ENCODE results near the gene TCF12.

Gene TCF12

GRCh38 chr15:57111002-57111401 lies 192.6 kb downstream of the TCF12 start:
- no peak overlapping the region for H3K4me3 ChIP-seq (ENCODE audit: low read depth in 1 of 2, low read length in 2 of 2)
- H3K27ac ChIP-seq (ENCODE audit: low read depth, low read length), result no peak overlapping the region
- no peak overlapping the region for H3K9ac ChIP-seq (ENCODE audit: low read depth in 1 of 2, low read length in 2 of 2)
- H3K9me3 ChIP-seq (ENCODE audit: control insufficient read depth in 1 of 2, low read length in 2 of 2), result no peaks in the 10 kb centered on the region
- H3K36me3 ChIP-seq (ENCODE audit: control insufficient read depth in 1 of 2, insufficient read depth in 2 of 2, low read length in 2 of 2), result no peaks in the 10 kb centered on the region
- H3K27me3 ChIP-seq (ENCODE audit: control insufficient read depth in 1 of 2, insufficient read depth in 2 of 2, low read length in 2 of 2), result no peaks in the 10 kb centered on the region
- H3K4me1 ChIP-seq (ENCODE audit: control insufficient read depth in 1 of 2, insufficient read depth in 2 of 2, low read length in 2 of 2), result peaks cover 16 to 25% of the 10 kb centered on the region in 2 donors

- H3K27ac ChIP-seq (ENCODE audit: low read depth, low read length), result no peak overlapping the region
- no peaks in the 10 kb centered on the region for H3K36me3 ChIP-seq (ENCODE audit: control insufficient read depth in 1 of 2, insufficient read depth in 2 of 2, low read length in 2 of 2)
Measured at GRCh38 chr15:57112178-57112577, 193.7 kb downstream of the TCF12 start.

GRCh38 chr15:57114070-57114469 lies 195.6 kb downstream of the TCF12 start:
- no peaks in the 10 kb centered on the region for H3K27me3 ChIP-seq (ENCODE audit: control insufficient read depth in 1 of 2, insufficient read depth in 2 of 2, low read length in 2 of 2)
- H3K4me1 ChIP-seq (ENCODE audit: control insufficient read depth in 1 of 2, insufficient read depth in 2 of 2, low read length in 2 of 2), result peaks cover 20 to 38% of the 10 kb centered on the region in 2 donors

More at GRCh38 chr15:57112178-57112577, 193.7 kb downstream of the TCF12 start:
- no peak overlapping the region for H3K9ac ChIP-seq (ENCODE audit: low read depth in 1 of 2, low read length in 2 of 2)
- H3K9me3 ChIP-seq (ENCODE audit: control insufficient read depth in 1 of 2, low read length in 2 of 2), result no peaks in the 10 kb centered on the region
- no peaks in the 10 kb centered on the region for H3K27me3 ChIP-seq (ENCODE audit: control insufficient read depth in 1 of 2, insufficient read depth in 2 of 2, low read length in 2 of 2)
- peaks cover 20 to 29% of the 10 kb centered on the region in 2 donors for H3K4me1 ChIP-seq (ENCODE audit: control insufficient read depth in 1 of 2, insufficient read depth in 2 of 2, low read length in 2 of 2)
- H3K4me3 ChIP-seq (ENCODE audit: low read depth in 1 of 2, low read length in 2 of 2), result no peak overlapping the region

DNA sequence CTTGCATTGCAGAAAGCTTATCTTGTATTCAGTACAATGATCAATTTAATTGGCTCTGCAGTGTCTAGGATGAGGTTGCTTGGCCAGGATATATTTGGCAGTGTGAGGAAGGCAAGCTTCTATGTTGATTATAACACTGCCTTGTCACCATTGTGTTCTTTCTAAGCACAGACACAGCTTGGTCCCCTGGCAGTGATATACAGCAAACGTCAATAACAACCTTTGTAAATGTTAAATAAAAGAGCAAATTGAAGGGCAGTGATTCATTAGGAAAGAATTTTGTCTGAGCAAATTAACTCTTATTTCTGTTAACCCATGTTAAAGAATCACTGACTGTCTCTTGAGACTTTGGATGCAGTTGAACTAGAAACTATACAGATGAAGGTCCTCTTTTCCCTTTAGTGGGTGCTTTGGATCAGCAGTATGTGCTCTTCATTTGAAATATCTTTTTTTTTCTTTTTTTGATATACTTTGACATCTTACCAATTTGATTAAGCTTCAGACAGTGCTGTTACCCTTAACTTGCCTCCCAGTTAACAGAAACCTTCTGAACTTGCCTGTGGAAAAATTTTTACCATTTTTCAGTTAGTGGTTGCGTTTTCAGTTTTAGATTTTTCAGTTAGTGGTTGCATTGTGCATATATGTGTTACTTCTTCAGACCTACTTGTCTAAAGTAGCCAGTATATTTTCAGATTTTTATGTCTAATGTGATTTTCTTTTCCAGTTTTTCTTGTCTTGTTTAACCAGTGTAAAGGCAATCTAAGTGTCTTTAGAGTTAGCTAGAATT lies 199.8 kb downstream of the TCF12 start:
- no peaks in the 10 kb centered on the region for H3K9me3 ChIP-seq (ENCODE audit: control insufficient read depth in 1 of 2, low read length in 2 of 2)
- no peaks in the 10 kb centered on the region for H3K27me3 ChIP-seq (ENCODE audit: control insufficient read depth in 1 of 2, insufficient read depth in 2 of 2, low read length in 2 of 2)
- H3K4me3 ChIP-seq (ENCODE audit: low read depth in 1 of 2, low read length in 2 of 2), result no peak overlapping the region
- peaks cover 25 to 44% of the 10 kb centered on the region in 2 donors for H3K4me1 ChIP-seq (ENCODE audit: control insufficient read depth in 1 of 2, insufficient read depth in 2 of 2, low read length in 2 of 2)
- no peaks in the 10 kb centered on the region for H3K36me3 ChIP-seq (ENCODE audit: control insufficient read depth in 1 of 2, insufficient read depth in 2 of 2, low read length in 2 of 2)
- H3K27ac ChIP-seq (ENCODE audit: low read depth, low read length), result no peak overlapping the region
- no peak overlapping the region for H3K9ac ChIP-seq (ENCODE audit: low read depth in 1 of 2, low read length in 2 of 2)

More at GRCh38 chr15:57114070-57114469, 195.6 kb downstream of the TCF12 start:
- no peak overlapping the region for H3K27ac ChIP-seq (ENCODE audit: low read depth, low read length)
- no peaks in the 10 kb centered on the region for H3K36me3 ChIP-seq (ENCODE audit: control insufficient read depth in 1 of 2, insufficient read depth in 2 of 2, low read length in 2 of 2)
- H3K4me3 ChIP-seq (ENCODE audit: low read depth in 1 of 2, low read length in 2 of 2), result no peak overlapping the region
- no peaks in the 10 kb centered on the region for H3K9me3 ChIP-seq (ENCODE audit: control insufficient read depth in 1 of 2, low read length in 2 of 2)
- H3K9ac ChIP-seq (ENCODE audit: low read depth in 1 of 2, low read length in 2 of 2), result no peak overlapping the region

GRCh38 chr15:57122080-57122840 lies 203.8 kb downstream of the TCF12 start:
- Histone ChIP-seq H3K4me3 (ENCODE audit: low read depth in 1 of 2, low read length in 2 of 2) (no peak overlapping the region), H3K9me3 (ENCODE audit: control insufficient read depth in 1 of 2, low read length in 2 of 2) (no peaks in the 10 kb centered on the region), H3K9ac (ENCODE audit: low read depth in 1 of 2, low read length in 2 of 2) (no peak overlapping the region), H3K27ac (ENCODE audit: low read depth, low read length) (no peak overlapping the region), H3K36me3 (ENCODE audit: control insufficient read depth in 1 of 2, insufficient read depth in 2 of 2, low read length in 2 of 2) (no peaks in the 10 kb centered on the region), H3K27me3 (ENCODE audit: control insufficient read depth in 1 of 2, insufficient read depth in 2 of 2, low read length in 2 of 2) (no peaks in the 10 kb centered on the region), H3K4me1 (ENCODE audit: control insufficient read depth in 1 of 2, insufficient read depth in 2 of 2, low read length in 2 of 2) (peaks cover 5 to 18% of the 10 kb centered on the region in 2 donors)

DNA sequence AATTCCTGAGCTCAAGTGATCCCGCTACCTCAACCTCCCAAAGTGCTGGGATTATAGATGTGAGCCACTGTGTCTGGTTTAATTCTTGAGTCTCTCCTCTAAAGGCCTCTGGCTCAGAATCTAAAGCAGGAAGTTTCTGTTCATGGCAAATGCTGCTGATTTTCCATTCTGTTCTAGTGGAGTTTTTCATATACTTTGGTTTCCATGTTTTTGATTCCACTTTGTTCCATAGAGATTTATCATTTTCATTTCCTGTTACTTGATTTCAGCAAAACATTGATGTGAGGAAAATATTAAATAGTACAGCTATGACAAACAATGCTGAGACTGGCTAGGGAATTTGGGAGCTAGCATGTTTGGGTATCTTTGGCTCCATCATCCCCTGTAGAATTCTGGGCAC lies 205.6 kb downstream of the TCF12 start:
- no peak overlapping the region for H3K4me3 ChIP-seq (ENCODE audit: low read depth in 1 of 2, low read length in 2 of 2)
- H3K27ac ChIP-seq (ENCODE audit: low read depth, low read length), result no peak overlapping the region
- H3K27me3 ChIP-seq (ENCODE audit: control insufficient read depth in 1 of 2, insufficient read depth in 2 of 2, low read length in 2 of 2), result no peaks in the 10 kb centered on the region
- H3K4me1 ChIP-seq (ENCODE audit: control insufficient read depth in 1 of 2, insufficient read depth in 2 of 2, low read length in 2 of 2), result peaks cover 5 to 9% of the 10 kb centered on the region in 2 donors
- H3K36me3 ChIP-seq (ENCODE audit: control insufficient read depth in 1 of 2, insufficient read depth in 2 of 2, low read length in 2 of 2), result peaks cover 0 to under 1% of the 10 kb centered on the region in 2 donors
- no peak overlapping the region for H3K9ac ChIP-seq (ENCODE audit: low read depth in 1 of 2, low read length in 2 of 2)
- no peaks in the 10 kb centered on the region for H3K9me3 ChIP-seq (ENCODE audit: control insufficient read depth in 1 of 2, low read length in 2 of 2)

DNA sequence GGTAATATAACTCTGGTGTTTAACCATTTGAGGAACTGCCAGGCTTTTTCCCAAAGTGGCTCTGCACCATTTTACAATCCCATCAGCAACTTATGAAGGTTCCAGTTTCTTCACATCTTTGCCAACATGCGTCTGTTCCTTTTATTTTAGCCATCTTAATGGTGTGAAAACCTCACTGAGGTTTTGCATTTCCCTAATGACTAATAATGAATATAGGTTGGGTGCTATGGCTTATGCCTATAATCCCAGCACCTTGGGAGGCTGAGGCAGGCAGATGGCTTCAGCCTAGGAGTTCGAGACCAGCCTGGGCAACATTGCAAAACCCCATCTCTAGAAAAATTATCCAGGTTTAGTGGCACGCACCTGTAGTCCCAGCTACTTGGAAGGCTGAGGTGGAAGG lies 210.6 kb downstream of the TCF12 start:
- no peaks in the 10 kb centered on the region for H3K4me1 ChIP-seq (ENCODE audit: control insufficient read depth in 1 of 2, insufficient read depth in 2 of 2, low read length in 2 of 2)
- H3K27ac ChIP-seq (ENCODE audit: low read depth, low read length), result no peak overlapping the region
- peaks cover 0 to 3% of the 10 kb centered on the region in 2 donors for H3K36me3 ChIP-seq (ENCODE audit: control insufficient read depth in 1 of 2, insufficient read depth in 2 of 2, low read length in 2 of 2)
- H3K9ac ChIP-seq (ENCODE audit: low read depth in 1 of 2, low read length in 2 of 2), result no peak overlapping the region
- no peaks in the 10 kb centered on the region for H3K9me3 ChIP-seq (ENCODE audit: control insufficient read depth in 1 of 2, low read length in 2 of 2)
- H3K4me3 ChIP-seq (ENCODE audit: low read depth in 1 of 2, low read length in 2 of 2), result no peak overlapping the region
- no peaks in the 10 kb centered on the region for H3K27me3 ChIP-seq (ENCODE audit: control insufficient read depth in 1 of 2, insufficient read depth in 2 of 2, low read length in 2 of 2)

- Histone ChIP-seq H3K9me3 (ENCODE audit: control insufficient read depth in 1 of 2, low read length in 2 of 2) (no peaks in the 10 kb centered on the region), H3K4me1 (ENCODE audit: control insufficient read depth in 1 of 2, insufficient read depth in 2 of 2, low read length in 2 of 2) (no peaks in the 10 kb centered on the region), H3K4me3 (ENCODE audit: low read depth in 1 of 2, low read length in 2 of 2) (no peak overlapping the region), H3K9ac (ENCODE audit: low read depth in 1 of 2, low read length in 2 of 2) (no peak overlapping the region), H3K36me3 (ENCODE audit: control insufficient read depth in 1 of 2, insufficient read depth in 2 of 2, low read length in 2 of 2) (peaks cover 0 to 3% of the 10 kb centered on the region in 2 donors), H3K27me3 (ENCODE audit: control insufficient read depth in 1 of 2, insufficient read depth in 2 of 2, low read length in 2 of 2) (no peaks in the 10 kb centered on the region), H3K27ac (ENCODE audit: low read depth, low read length) (no peak overlapping the region)
Measured at GRCh38 chr15:57130956-57131355, 212.5 kb downstream of the TCF12 start.

DNA sequence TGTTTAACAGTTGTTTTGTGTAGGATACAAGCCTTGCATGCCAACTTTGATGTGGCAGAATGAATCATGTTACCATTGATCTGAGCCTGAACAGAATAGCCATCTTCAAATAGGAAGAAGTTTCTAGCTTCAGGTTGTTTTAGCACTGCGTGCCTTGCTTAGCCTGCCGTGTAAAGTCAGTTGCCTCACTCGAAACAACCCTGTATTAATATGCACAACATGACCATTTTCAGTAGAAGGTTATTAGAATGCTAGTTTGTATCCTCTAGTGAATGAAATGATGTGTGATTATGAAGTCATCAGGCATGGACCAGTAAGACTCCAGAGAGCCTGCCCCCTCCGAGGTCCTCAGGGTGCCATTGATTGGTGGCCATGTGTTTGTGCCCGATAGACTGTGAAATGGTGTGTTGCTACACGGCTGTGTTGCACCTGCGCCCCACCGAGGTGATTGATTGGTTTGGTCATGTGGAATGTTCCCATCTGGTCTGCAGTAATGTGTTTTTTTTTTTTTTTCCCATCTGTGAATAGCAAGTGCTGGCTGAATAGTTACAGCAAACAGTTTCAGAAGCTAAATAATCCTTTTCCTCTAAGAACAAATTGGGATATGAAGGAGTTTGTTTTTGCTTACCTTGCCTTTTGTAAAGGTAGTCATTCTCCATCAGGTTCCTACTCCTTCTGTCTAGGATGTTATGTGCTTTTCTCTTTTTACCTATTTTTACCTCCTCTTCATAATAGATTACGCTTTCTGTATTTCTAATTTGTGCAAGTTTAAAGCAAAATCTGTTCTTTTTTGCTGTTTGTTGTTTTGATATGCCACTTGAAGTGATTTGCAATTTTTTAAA lies 214.9 kb downstream of the TCF12 start:
- Histone ChIP-seq H3K9me3 (ENCODE audit: control insufficient read depth in 1 of 2, low read length in 2 of 2) (no peaks in the 10 kb centered on the region), H3K4me3 (ENCODE audit: low read depth in 1 of 2, low read length in 2 of 2) (no peak overlapping the region), H3K9ac (ENCODE audit: low read depth in 1 of 2, low read length in 2 of 2) (no peak overlapping the region), H3K4me1 (ENCODE audit: control insufficient read depth in 1 of 2, insufficient read depth in 2 of 2, low read length in 2 of 2) (no peaks in the 10 kb centered on the region), H3K36me3 (ENCODE audit: control insufficient read depth in 1 of 2, insufficient read depth in 2 of 2, low read length in 2 of 2) (peaks cover 0 to 3% of the 10 kb centered on the region in 2 donors), H3K27me3 (ENCODE audit: control insufficient read depth in 1 of 2, insufficient read depth in 2 of 2, low read length in 2 of 2) (no peaks in the 10 kb centered on the region), H3K27ac (ENCODE audit: low read depth, low read length) (no peak overlapping the region)

Data from duodenal mucosa (tissue), 2 donors.